ENCODE measurements around the gene GDF10. TPM values are rescaled to one million over a fixed set of nuclear protein-coding genes. Genes with fewer than 3 reads are reported as not detected.

GDF10 gene
- total and polyA plus RNA-seq, 2 donors (not counting 3 experiments of a cell fraction or from before 2014, with no cell fraction given) = not detected

- H2AFZ ChIP-seq (ENCODE audit: low read depth, low read length) = no peak overlapping the region
- no peak overlapping the region for H3K4me3 ChIP-seq (replicated peaks in 1 of 3; ENCODE audit: insufficient read depth in 1 of 3, low read depth in 1 of 3, low read length in 3 of 3)
- H3K9me3 ChIP-seq (replicated peaks; ENCODE audit: control insufficient read depth, insufficient read depth, low read length) = no peaks in the 10 kb centered on the region
- no peaks in the 10 kb centered on the region for H3K9me1 ChIP-seq (replicated peaks; ENCODE audit: control insufficient read depth, extremely low read depth, insufficient read depth, low read length)
- FAIRE-seq (no peak), DNase-seq (ENCODE audit: low read depth, low spot score) (no peak)
- H3K36me3 ChIP-seq (ENCODE audit: control insufficient read depth in 2 of 2, extremely low read depth in 1 of 2, insufficient read depth in 2 of 2, low read length in 2 of 2) = no peaks in the 10 kb centered on the region
- intact Hi-C loops (cut with micrococcal nuclease) (no loop called here), dilution Hi-C loops (cut with MboI; ENCODE audit: extremely low pct_ligation_motif_present, low sequenced_read_pairs) (no loop called here)
- H3K4me1 ChIP-seq (ENCODE audit: control insufficient read depth, extremely low read depth, insufficient read depth, low read length) = no peaks in the 10 kb centered on the region
- no peaks in the 10 kb centered on the region for H3K79me2 ChIP-seq (ENCODE audit: control insufficient read depth, insufficient read depth, low read length)
- H3K9ac ChIP-seq (replicated peaks; ENCODE audit: extremely low read depth, insufficient read depth, low read length) = no peak overlapping the region
- ChIA-PET POLR2A (no interaction called here), CTCF (no interaction called here)
- no TSS peak for BruUV-seq (replicated peaks)
- H3K4me2 ChIP-seq (ENCODE audit: insufficient read depth, low read length) = no peak overlapping the region
- TF ChIP-seq EZH2 (IDR thresholded peaks at IDR 0.05; ENCODE audit: borderline replicate concordance, low read depth, low read length, severe bottlenecking) (no peak), MAX (IDR thresholded peaks at IDR 0.05; ENCODE audit: insufficient read depth, insufficient read length) (no peak), POLR2AphosphoS5 (IDR thresholded peaks at IDR 0.05; ENCODE audit: insufficient read depth, low read depth, low read length) (no peak), FOS (IDR thresholded peaks at IDR 0.05; ENCODE audit: borderline replicate concordance, insufficient read depth, low read length) (no peak), GATA2 (IDR thresholded peaks at IDR 0.05; ENCODE audit: insufficient read depth, insufficient read length, low read depth, low read length) (no peak), JUN (IDR thresholded peaks at IDR 0.05; ENCODE audit: borderline replicate concordance, insufficient read depth, insufficient read length, low read depth) (no peak), MYC (IDR thresholded peaks at IDR 0.05; ENCODE audit: low read depth, low read length) (no peak), CTCF (IDR thresholded peaks at IDR 0.05; ENCODE audit: extremely low read depth in 1 of 2, insufficient read depth in 1 of 2, low read depth in 1 of 2, low read length in 2 of 2) (no peak), POLR2A (IDR thresholded peaks at IDR 0.05; ENCODE audit: low read depth, low read length) (no peak)
- peaks cover 3 to 8% of the 10 kb centered on the region in 2 experiments for H3K27me3 ChIP-seq (ENCODE audit: control insufficient read depth in 2 of 2, insufficient read depth in 2 of 2, low read length in 2 of 2)
- H4K20me1 ChIP-seq (replicated peaks; ENCODE audit: control insufficient read depth, extremely low read depth, insufficient read depth, low read length) = no peaks in the 10 kb centered on the region
- H3K27ac ChIP-seq (ENCODE audit: insufficient read depth, low read depth, low read length) = no peak overlapping the region
Measured at GRCh38 chr10:47305566-47305965, 5.6 kb downstream of the GDF10 start.
